ENCODE measurements around the gene MLEC.

The MLEC gene

DNA sequence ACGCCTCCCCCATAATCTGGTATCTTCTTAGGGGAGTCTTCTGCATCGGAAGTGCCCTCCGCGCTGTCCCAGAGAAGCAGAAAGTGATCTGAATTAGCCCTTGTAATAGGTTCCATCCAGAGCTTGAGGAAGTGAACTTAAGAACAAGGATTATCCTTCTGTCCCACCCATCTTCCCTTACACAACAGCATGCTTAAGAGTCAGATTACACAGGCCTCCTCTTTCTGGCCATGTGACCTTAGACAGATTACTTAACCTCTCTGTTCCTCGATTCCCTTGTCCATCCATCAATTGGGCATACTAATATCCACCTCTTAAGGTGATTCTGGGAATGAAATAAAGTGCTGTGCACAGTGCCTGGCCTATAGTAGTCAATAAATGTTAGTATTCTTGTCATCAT, 35.1 kb upstream of the MLEC start:
- ATAC-seq (ENCODE audit: insufficient read depth, low read depth) (no peak), DNase-seq (no peak)

GRCh38 chr12:120652656-120653435, 34.1 kb upstream of the MLEC start:
- no peak overlapping the region for H3K4me3 ChIP-seq (ENCODE audit: low read depth in 1 of 2, low read length in 2 of 2)
- DNase-seq (no peak), ATAC-seq (ENCODE audit: insufficient read depth, low read depth) (no peak)
- H3K36me3 ChIP-seq (ENCODE audit: insufficient read depth, low read length): no peaks in the 10 kb centered on the region
- peaks cover 22% of the 10 kb centered on the region for H3K27me3 ChIP-seq (ENCODE audit: insufficient read depth, low read length, poor library complexity)
- no peaks in the 10 kb centered on the region for H3K9me3 ChIP-seq (ENCODE audit: insufficient read depth, low read length, severe bottlenecking)
- H3K79me2 ChIP-seq (ENCODE audit: insufficient read depth, low read length): no peaks in the 10 kb centered on the region
- no peak for TF ChIP-seq EZH2 (IDR thresholded peaks at IDR 0.05; ENCODE audit: borderline replicate concordance, low read depth, low read length, severe bottlenecking)
- TF ChIP-seq, protein P1, sequence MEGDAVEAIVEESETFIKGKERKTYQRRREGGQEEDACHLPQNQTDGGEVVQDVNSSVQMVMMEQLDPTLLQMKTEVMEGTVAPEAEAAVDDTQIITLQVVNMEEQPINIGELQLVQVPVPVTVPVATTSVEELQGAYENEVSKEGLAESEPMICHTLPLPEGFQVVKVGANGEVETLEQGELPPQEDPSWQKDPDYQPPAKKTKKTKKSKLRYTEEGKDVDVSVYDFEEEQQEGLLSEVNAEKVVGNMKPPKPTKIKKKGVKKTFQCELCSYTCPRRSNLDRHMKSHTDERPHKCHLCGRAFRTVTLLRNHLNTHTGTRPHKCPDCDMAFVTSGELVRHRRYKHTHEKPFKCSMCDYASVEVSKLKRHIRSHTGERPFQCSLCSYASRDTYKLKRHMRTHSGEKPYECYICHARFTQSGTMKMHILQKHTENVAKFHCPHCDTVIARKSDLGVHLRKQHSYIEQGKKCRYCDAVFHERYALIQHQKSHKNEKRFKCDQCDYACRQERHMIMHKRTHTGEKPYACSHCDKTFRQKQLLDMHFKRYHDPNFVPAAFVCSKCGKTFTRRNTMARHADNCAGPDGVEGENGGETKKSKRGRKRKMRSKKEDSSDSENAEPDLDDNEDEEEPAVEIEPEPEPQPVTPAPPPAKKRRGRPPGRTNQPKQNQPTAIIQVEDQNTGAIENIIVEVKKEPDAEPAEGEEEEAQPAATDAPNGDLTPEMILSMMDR (IDR thresholded peaks at IDR 0.05; ENCODE audit: borderline replicate concordance, extremely low read depth, low read length, poor library complexity, severe bottlenecking): no peak
- H3K9ac ChIP-seq (ENCODE audit: low read depth, low read length): no peak overlapping the region
- no peak overlapping the region for H2AFZ ChIP-seq (ENCODE audit: low read depth, low read length)
- H3K4me1 ChIP-seq (ENCODE audit: insufficient read depth, low read length): peaks cover 9% of the 10 kb centered on the region
- no peak overlapping the region for H3K27ac ChIP-seq (ENCODE audit: low read length)
- 0 out of 2 replicates have a peak, but pooled peaks cover 2% of the 10 kb centered on the region for H4K20me1 ChIP-seq (ENCODE audit: insufficient read depth, low read length)
- H3K4me2 ChIP-seq (ENCODE audit: insufficient read depth, low read length): no peak overlapping the region

More for the DNA sequence above, 35.1 kb upstream of the MLEC start:
- no peaks in the 10 kb centered on the region for H3K9me3 ChIP-seq (ENCODE audit: insufficient read depth, low read length, severe bottlenecking)
- no peak overlapping the region for H3K4me3 ChIP-seq (ENCODE audit: low read depth in 1 of 2, low read length in 2 of 2)
- H3K4me1 ChIP-seq (ENCODE audit: insufficient read depth, low read length): peaks cover 9% of the 10 kb centered on the region
- no peak overlapping the region for H3K4me2 ChIP-seq (ENCODE audit: insufficient read depth, low read length)
- TF ChIP-seq, protein P1 (IDR thresholded peaks at IDR 0.05; ENCODE audit: borderline replicate concordance, extremely low read depth, low read length, poor library complexity, severe bottlenecking): no peak
- TF ChIP-seq EZH2 (IDR thresholded peaks at IDR 0.05; ENCODE audit: borderline replicate concordance, low read depth, low read length, severe bottlenecking): no peak
- peaks cover 22% of the 10 kb centered on the region for H3K27me3 ChIP-seq (ENCODE audit: insufficient read depth, low read length, poor library complexity)
- no peaks in the 10 kb centered on the region for H3K36me3 ChIP-seq (ENCODE audit: insufficient read depth, low read length)
- H3K27ac ChIP-seq (ENCODE audit: low read length): no peak overlapping the region
- no peak overlapping the region for H2AFZ ChIP-seq (ENCODE audit: low read depth, low read length)
- H3K79me2 ChIP-seq (ENCODE audit: insufficient read depth, low read length): no peaks in the 10 kb centered on the region
- no peak overlapping the region for H3K9ac ChIP-seq (ENCODE audit: low read depth, low read length)
- H4K20me1 ChIP-seq (ENCODE audit: insufficient read depth, low read length): 0 out of 2 replicates have a peak, but pooled peaks cover 2% of the 10 kb centered on the region

DNA sequence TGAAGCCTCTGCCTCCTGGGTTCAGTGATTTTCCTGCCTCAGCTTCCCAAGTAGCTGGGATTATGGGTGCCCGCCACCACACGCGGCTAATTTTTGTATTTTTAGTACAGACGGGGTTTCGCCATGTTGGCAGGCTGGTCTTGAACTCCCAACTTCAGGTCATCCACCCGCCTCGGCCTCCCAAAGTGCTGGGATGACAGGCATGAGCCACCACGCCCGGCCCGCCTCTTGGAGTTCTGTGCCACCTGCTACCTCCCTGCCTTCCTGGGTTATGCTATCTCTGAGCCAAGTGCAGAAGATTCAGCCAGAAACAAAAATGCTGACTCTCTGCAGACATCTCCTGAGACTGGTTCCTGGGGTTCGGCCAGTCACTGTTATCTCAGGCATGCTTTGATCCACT, 33.3 kb upstream of the MLEC start:
- no peaks in the 10 kb centered on the region for H3K9me3 ChIP-seq (ENCODE audit: insufficient read depth, low read length, severe bottlenecking)
- H3K9ac ChIP-seq (ENCODE audit: low read depth, low read length): no peak overlapping the region
- TF ChIP-seq, protein P1 (IDR thresholded peaks at IDR 0.05; ENCODE audit: borderline replicate concordance, extremely low read depth, low read length, poor library complexity, severe bottlenecking): no peak
- TF ChIP-seq EZH2 (IDR thresholded peaks at IDR 0.05; ENCODE audit: borderline replicate concordance, low read depth, low read length, severe bottlenecking): no peak
- no peak overlapping the region for H3K4me2 ChIP-seq (ENCODE audit: insufficient read depth, low read length)
- H3K36me3 ChIP-seq (ENCODE audit: insufficient read depth, low read length): no peaks in the 10 kb centered on the region
- 0 out of 2 replicates have a peak, but pooled peaks cover 2% of the 10 kb centered on the region for H4K20me1 ChIP-seq (ENCODE audit: insufficient read depth, low read length)
- peaks cover 22% of the 10 kb centered on the region for H3K27me3 ChIP-seq (ENCODE audit: insufficient read depth, low read length, poor library complexity)
- H3K27ac ChIP-seq (ENCODE audit: low read length): no peak overlapping the region
- no peak for DNase-seq
- H3K4me3 ChIP-seq (ENCODE audit: low read depth in 1 of 2, low read length in 2 of 2): no peak overlapping the region
- no peak for ATAC-seq (ENCODE audit: insufficient read depth, low read depth)
- no peak overlapping the region for H2AFZ ChIP-seq (ENCODE audit: low read depth, low read length)
- peaks cover 9% of the 10 kb centered on the region for H3K4me1 ChIP-seq (ENCODE audit: insufficient read depth, low read length)
- no peaks in the 10 kb centered on the region for H3K79me2 ChIP-seq (ENCODE audit: insufficient read depth, low read length)
